Activated CD8-positive, alpha-beta T cell treated with anti-CD3 and anti-CD28 coated beads for 36 hours (primary cell): ENCODE measurements around the gene NSMCE3. TPM values are rescaled to one million over a fixed set of nuclear protein-coding genes. Genes with fewer than 3 reads are reported as not detected.

Experiments
- ATAC-seq: fragments of 200-7000 bp; cut with Tn5 transposase; one replicate; pipeline ENCODE4 v1.10.0; 2021; ENCODE audit warnings: mild to moderate bottlenecking, moderate library complexity
- CTCF ChIA-PET: fragments of 350-600 bp; sonication (Branson Sonifier 250); formaldehyde crosslinking; loops from one replicate; lab custom pipeline; 2021; ENCODE audit warnings: antibody characterized with exemption; lab: Charles Lee
- POLR2A ChIA-PET: fragments of 350-600 bp; sonication (Branson Sonifier 250); formaldehyde crosslinking; loops from one replicate; lab custom pipeline; 2021; ENCODE audit warnings: antibody characterized with exemption; lab: Charles Lee
- DNase-seq: peaks from one replicate; pipeline ENCODE4 v3.0.0-alpha.2; 2020
- H3K27ac Mint-ChIP-seq: one replicate; pipeline ENCODE4 v1.8.0; 2021; ENCODE audit warnings: mild to moderate bottlenecking, mixed read lengths
- H3K27me3 Mint-ChIP-seq: one replicate; pipeline ENCODE4 v1.8.0; 2021; ENCODE audit warnings: mixed read lengths
- H3K36me3 Mint-ChIP-seq: one replicate; pipeline ENCODE4 v1.8.0; 2021; ENCODE audit warnings: low read depth, mixed read lengths
- H3K4me1 Mint-ChIP-seq: one replicate; pipeline ENCODE4 v1.8.0; 2021; ENCODE audit warnings: low read depth, mixed read lengths
- H3K4me3 Mint-ChIP-seq: one replicate; pipeline ENCODE4 v1.8.0; 2021; ENCODE audit warnings: mild to moderate bottlenecking, moderate library complexity, mixed read lengths
- H3K9me3 Mint-ChIP-seq: one replicate; pipeline ENCODE4 v1.8.0; 2021; ENCODE audit warnings: mixed read lengths
- CTCF ChIP-seq: fragments of 200-600 bp; IDR thresholded peaks from one replicate; pipeline ENCODE4 v1.8.0; 2022; ENCODE audit warnings: antibody characterized with exemption, mild to moderate bottlenecking
- intact Hi-C: fragments of 100-400 bp; cut with micrococcal nuclease; formaldehyde crosslinking; loops from one replicate; pipeline ENCODE4 v1.10.0; 2022
- total RNA-seq, 2 experiments: library from RNA; stranded (reverse); gene quantifications; one replicate each; pipeline ENCODE4 v1.2.3, GENCODE V29; 2021

The NSMCE3 gene
- total RNA-seq = 10 to 100 TPM in 1 of 2 experiments, 1 to 10 TPM in 1; 9.5 to 10.5 TPM

- intact Hi-C loops = no loop called here
- ChIA-PET POLR2A (interaction anchor here (0.8 to 1.0 kb wide), 2 partner anchors 33 to 108 kb away, joined by 3 read pairs; no protein-coding TSS in a partner anchor), CTCF (interaction anchor here (1.2 kb wide), 1 partner anchor 167 kb away, joined by 3 read pairs; no protein-coding TSS in a partner anchor)
- no peaks in the 10 kb centered on the region for H3K27me3 Mint-ChIP-seq
- H3K36me3 Mint-ChIP-seq = peaks cover 1% of the 10 kb centered on the region
- ATAC-seq (peak; percentile 96), DNase-seq (peak; percentile 93)
- no peaks in the 10 kb centered on the region for H3K9me3 Mint-ChIP-seq
- no peak for TF ChIP-seq CTCF
- peaks cover 31% of the 10 kb centered on the region for H3K4me1 Mint-ChIP-seq
- peak within 1 kb of the TSS; percentile 90 for H3K4me3 Mint-ChIP-seq
- H3K27ac Mint-ChIP-seq = peak within 1 kb of the TSS; percentile 99
These were observed at the start of gene NSMCE3 for GRCh38 chr15:29269485-29270168. NSMCE3 (minus strand) TSS chr15:29269822; CDS start chr15:29269705, 117 bp downstream.

- Mint-ChIP-seq H3K4me1 (no peaks in the 10 kb centered on the region), H3K27ac (no peak overlapping the region), H3K36me3 (no peaks in the 10 kb centered on the region), H3K9me3 (no peaks in the 10 kb centered on the region), H3K4me3 (no peak overlapping the region), H3K27me3 (peaks cover 4% of the 10 kb centered on the region)
- ChIA-PET CTCF (no interaction called here), POLR2A (no interaction called here)
- ATAC-seq (no peak), DNase-seq (no peak)
- TF ChIP-seq CTCF = no peak
- intact Hi-C loops = no loop called here
These were observed 46.8 kb upstream of the NSMCE3 start for GRCh38 chr15:29316422-29316821.

GRCh38 chr15:29312387-29312786, 42.8 kb upstream of the NSMCE3 start:
- no peaks in the 10 kb centered on the region for H3K36me3 Mint-ChIP-seq

GRCh38 chr15:29311696-29312095, 42.1 kb upstream of the NSMCE3 start:
- TF ChIP-seq CTCF = no peak
- no peak overlapping the region for H3K4me3 Mint-ChIP-seq
- POLR2A ChIA-PET = no interaction called here
- intact Hi-C loops = no loop called here
- H3K27ac Mint-ChIP-seq = no peak overlapping the region
- DNase-seq (no peak), ATAC-seq (no peak)
- H3K36me3 Mint-ChIP-seq = no peaks in the 10 kb centered on the region
- H3K27me3 Mint-ChIP-seq = no peaks in the 10 kb centered on the region
- no peaks in the 10 kb centered on the region for H3K9me3 Mint-ChIP-seq
- H3K4me1 Mint-ChIP-seq = no peaks in the 10 kb centered on the region
- CTCF ChIA-PET = interaction anchor here (1.2 kb wide), 1 partner anchor 171 kb away, joined by 3 read pairs; no protein-coding TSS in a partner anchor

More at GRCh38 chr15:29312387-29312786, 42.8 kb upstream of the NSMCE3 start:
- Mint-ChIP-seq H3K27ac (no peak overlapping the region), H3K4me3 (no peak overlapping the region), H3K4me1 (no peaks in the 10 kb centered on the region), H3K9me3 (no peaks in the 10 kb centered on the region), H3K27me3 (no peaks in the 10 kb centered on the region)
- TF ChIP-seq CTCF = no peak
- DNase-seq (no peak), ATAC-seq (no peak)
- POLR2A ChIA-PET = no interaction called here
- intact Hi-C loops = no loop called here
- CTCF ChIA-PET = interaction anchor here (1.2 kb wide), 1 partner anchor 172 kb away, joined by 3 read pairs; no protein-coding TSS in a partner anchor

GRCh38 chr15:29309139-29309538, 39.5 kb upstream of the NSMCE3 start:
- peaks cover 1% of the 10 kb centered on the region for H3K27me3 Mint-ChIP-seq

More at GRCh38 chr15:29309139-29309538, 39.5 kb upstream of the NSMCE3 start:
- ATAC-seq = no peak
- DNase-seq = no peak
- no peak for TF ChIP-seq CTCF
- Mint-ChIP-seq H3K4me3 (no peak overlapping the region), H3K36me3 (no peaks in the 10 kb centered on the region), H3K9me3 (no peaks in the 10 kb centered on the region), H3K4me1 (no peaks in the 10 kb centered on the region), H3K27ac (no peak overlapping the region)
- CTCF ChIA-PET = no interaction called here
- intact Hi-C loops = no loop called here
- POLR2A ChIA-PET = no interaction called here
